GM18951 (cell line): Measurements from ENCODE around the gene ZNF618.

ENCODE experiments used
- POLR2A ChIP-seq: IDR thresholded peaks from 4 replicates; pipeline ENCODE4 v1.6.1; 2011; ENCODE audit warnings: mild to moderate bottlenecking; ENCODE audit not compliant: insufficient read length, insufficient read depth; ENCODE audit errors: extremely low read depth
- in situ Hi-C: fragments of 300-500 bp; cut with MboI; formaldehyde crosslinking; loops from one replicate; pipeline ENCODE4 v1.12.0; 2022; ENCODE audit warnings: low sequenced_read_pairs, mixed read lengths, inconsistent platforms; ENCODE audit not compliant: unreplicated experiment

ZNF618 gene

GRCh38 chr9:114096866-114097612 lies 220.9 kb downstream of the ZNF618 start:
- in situ Hi-C loops = no loop called here

GRCh38 chr9:114097613-114098020 lies 221.5 kb downstream of the ZNF618 start:
- in situ Hi-C loops = no loop called here
- TF ChIP-seq POLR2A = no peak

More at GRCh38 chr9:114096866-114097612, 220.9 kb downstream of the ZNF618 start:
- no peak for TF ChIP-seq POLR2A

GRCh38 chr9:114098021-114098935 lies 222.2 kb downstream of the ZNF618 start:
- TF ChIP-seq POLR2A = no peak
- in situ Hi-C loops = no loop called here

- in situ Hi-C loops = no loop called here
- no peak for TF ChIP-seq POLR2A
Measured at GRCh38 chr9:114098936-114099668, 223.0 kb downstream of the ZNF618 start, which contains the start of gene KIF12. KIF12 (minus strand) TSS chr9:114099292; CDS start chr9:114099276, 16 bp downstream.

GRCh38 chr9:114099669-114100270 lies 223.7 kb downstream of the ZNF618 start:
- TF ChIP-seq POLR2A = no peak
- in situ Hi-C loops = no loop called here

- TF ChIP-seq POLR2A = no peak
- in situ Hi-C loops = no loop called here
Measured at GRCh38 chr9:114100536-114100935, 224.4 kb downstream of the ZNF618 start.

- in situ Hi-C loops = no loop called here
- TF ChIP-seq POLR2A = no peak
Measured at GRCh38 chr9:114102484-114102883, 226.4 kb downstream of the ZNF618 start.

DNA sequence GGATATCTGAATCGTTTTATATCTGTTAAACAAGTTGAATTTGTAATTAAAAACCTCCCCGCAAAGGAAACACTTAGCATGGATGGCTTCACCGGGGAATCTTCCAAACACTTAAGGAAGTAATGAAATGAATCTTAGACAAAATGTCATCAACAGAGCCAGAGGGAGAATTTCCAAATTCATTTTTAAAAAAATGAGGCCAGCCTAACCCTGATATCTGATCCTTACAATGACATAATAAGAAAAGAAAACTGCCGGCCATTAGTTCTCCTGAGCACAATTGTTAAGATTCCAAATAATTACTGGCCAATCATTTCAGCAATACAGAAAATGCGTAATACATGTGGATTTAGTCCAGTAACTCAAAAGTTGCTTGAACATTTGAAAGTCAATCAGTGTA lies 229.1 kb downstream of the ZNF618 start:
- TF ChIP-seq POLR2A = no peak
- in situ Hi-C loops = no loop called here
